LHCN-M2 (cell line): Measurements from ENCODE around the gene BASP1. TPM values are rescaled to one million over a fixed set of nuclear protein-coding genes. Genes with fewer than 3 reads are reported as not detected.

Source experiments
- DNase-seq: peaks from one replicate; pipeline ENCODE4 v3.0.0-alpha.2; 2012; ENCODE audit warnings: low read depth
- total RNA-seq: library from RNA; depleted of rRNA; stranded (reverse); fragments of >200 nt; gene quantifications from 2 replicates; pipeline ENCODE4 v1.2.3, GENCODE V29; 2014

Gene BASP1
- total RNA-seq, 1 experiment from 2014 or later = 164 TPM

- peak; percentile 68 for DNase-seq
Observed at GRCh38 chr5:17315710-17316221, 98.3 kb downstream of the BASP1 start.

GRCh38 chr5:17316970-17317459, 99.6 kb downstream of the BASP1 start:
- DNase-seq = peak; percentile 61

GRCh38 chr5:17317473-17317872, 100.0 kb downstream of the BASP1 start:
- no peak for DNase-seq

DNA sequence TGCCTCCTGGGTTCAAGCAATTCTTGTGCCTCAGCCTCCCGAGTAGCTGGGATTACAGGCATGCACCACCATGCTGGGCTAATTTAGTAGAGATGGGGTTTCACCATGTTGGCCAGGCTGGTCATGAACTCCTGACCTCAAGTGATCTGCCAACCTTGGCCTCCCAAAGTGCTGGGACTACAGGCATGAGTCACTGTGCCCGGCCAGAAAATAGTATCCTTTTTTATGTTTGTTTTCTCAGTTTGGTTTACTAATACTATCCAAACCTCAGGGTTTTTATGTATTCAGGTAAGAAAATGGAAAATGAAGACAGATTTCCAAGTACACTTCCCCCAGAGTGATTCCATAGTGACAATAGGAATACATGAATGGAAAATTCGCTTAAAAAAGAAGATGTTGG, 101.7 kb downstream of the BASP1 start:
- DNase-seq = peak; percentile 28

GRCh38 chr5:17325770-17326599, 108.6 kb downstream of the BASP1 start:
- no peak for DNase-seq
